ENCODE results near the gene DCLK1.

Gene DCLK1

GRCh38 chr13:35884211-35884760, 246.9 kb downstream of the DCLK1 start:
- Mint-ChIP-seq H3K36me3 (no peaks in the 10 kb centered on the region), H3K27ac (no peak overlapping the region), H3K4me3 (no peak overlapping the region), H3K27me3 (no peaks in the 10 kb centered on the region), H3K9me3 (no peaks in the 10 kb centered on the region), H3K4me1 (no peaks in the 10 kb centered on the region)

- no peak overlapping the region for H3K4me3 Mint-ChIP-seq
Observed at GRCh38 chr13:35882722-35883497, 248.3 kb downstream of the DCLK1 start.

GRCh38 chr13:35881360-35881759, 249.8 kb downstream of the DCLK1 start:
- Mint-ChIP-seq H3K9me3 (no peaks in the 10 kb centered on the region), H3K4me1 (no peaks in the 10 kb centered on the region), H3K36me3 (no peaks in the 10 kb centered on the region), H3K27me3 (no peaks in the 10 kb centered on the region), H3K4me3 (no peak overlapping the region), H3K27ac (no peak overlapping the region)

More at GRCh38 chr13:35882722-35883497, 248.3 kb downstream of the DCLK1 start:
- Mint-ChIP-seq H3K36me3 (no peaks in the 10 kb centered on the region), H3K4me1 (no peaks in the 10 kb centered on the region), H3K27me3 (no peaks in the 10 kb centered on the region), H3K27ac (no peak overlapping the region), H3K9me3 (no peaks in the 10 kb centered on the region)

- Mint-ChIP-seq H3K27me3 (peaks cover 2% of the 10 kb centered on the region), H3K36me3 (no peaks in the 10 kb centered on the region), H3K4me1 (no peaks in the 10 kb centered on the region), H3K4me3 (no peak overlapping the region), H3K27ac (no peak overlapping the region), H3K9me3 (peaks cover 8% of the 10 kb centered on the region)
Observed at GRCh38 chr13:35879111-35879510, 252.1 kb downstream of the DCLK1 start.

GRCh38 chr13:35876601-35877000, 254.6 kb downstream of the DCLK1 start:
- H3K36me3 Mint-ChIP-seq, result no peaks in the 10 kb centered on the region
- no peaks in the 10 kb centered on the region for H3K4me1 Mint-ChIP-seq
- H3K27ac Mint-ChIP-seq, result no peak overlapping the region
- peaks cover 4% of the 10 kb centered on the region for H3K27me3 Mint-ChIP-seq
- peaks cover 11% of the 10 kb centered on the region for H3K9me3 Mint-ChIP-seq
- H3K4me3 Mint-ChIP-seq, result no peak overlapping the region

- peaks cover 4% of the 10 kb centered on the region for H3K27me3 Mint-ChIP-seq
- peaks cover 11% of the 10 kb centered on the region for H3K9me3 Mint-ChIP-seq
- H3K4me3 Mint-ChIP-seq, result no peak overlapping the region
- H3K4me1 Mint-ChIP-seq, result no peaks in the 10 kb centered on the region
- H3K27ac Mint-ChIP-seq, result no peak overlapping the region
- H3K36me3 Mint-ChIP-seq, result no peaks in the 10 kb centered on the region
Observed at GRCh38 chr13:35874704-35875103, 256.5 kb downstream of the DCLK1 start.

- Mint-ChIP-seq H3K4me1 (no peaks in the 10 kb centered on the region), H3K27ac (no peak overlapping the region), H3K36me3 (no peaks in the 10 kb centered on the region), H3K9me3 (peaks cover 11% of the 10 kb centered on the region), H3K4me3 (no peak overlapping the region), H3K27me3 (peaks cover 4% of the 10 kb centered on the region)
Observed at GRCh38 chr13:35872369-35872768, 258.8 kb downstream of the DCLK1 start.

- H3K9me3 Mint-ChIP-seq, result peaks cover 11% of the 10 kb centered on the region
- no peak overlapping the region for H3K27ac Mint-ChIP-seq
- H3K27me3 Mint-ChIP-seq, result peaks cover 4% of the 10 kb centered on the region
- H3K4me1 Mint-ChIP-seq, result no peaks in the 10 kb centered on the region
- no peak overlapping the region for H3K4me3 Mint-ChIP-seq
- H3K36me3 Mint-ChIP-seq, result no peaks in the 10 kb centered on the region
Observed at GRCh38 chr13:35871561-35871960, 259.6 kb downstream of the DCLK1 start.

GRCh38 chr13:35866801-35867200, 264.4 kb downstream of the DCLK1 start:
- no peak overlapping the region for H3K4me3 Mint-ChIP-seq
- peaks cover 9% of the 10 kb centered on the region for H3K9me3 Mint-ChIP-seq
- H3K27me3 Mint-ChIP-seq, result no peaks in the 10 kb centered on the region
- no peaks in the 10 kb centered on the region for H3K36me3 Mint-ChIP-seq
- H3K27ac Mint-ChIP-seq, result no peak overlapping the region
- no peaks in the 10 kb centered on the region for H3K4me1 Mint-ChIP-seq

- Mint-ChIP-seq H3K27me3 (no peaks in the 10 kb centered on the region), H3K36me3 (no peaks in the 10 kb centered on the region), H3K9me3 (peaks cover 9% of the 10 kb centered on the region), H3K27ac (no peak overlapping the region), H3K4me3 (no peak overlapping the region), H3K4me1 (no peaks in the 10 kb centered on the region)
Observed at GRCh38 chr13:35865341-35866240, 265.6 kb downstream of the DCLK1 start.

GRCh38 chr13:35860661-35861060, 270.5 kb downstream of the DCLK1 start:
- Mint-ChIP-seq H3K4me1 (no peaks in the 10 kb centered on the region), H3K9me3 (peaks cover 15% of the 10 kb centered on the region), H3K36me3 (no peaks in the 10 kb centered on the region), H3K27me3 (peaks cover 17% of the 10 kb centered on the region), H3K4me3 (no peak overlapping the region), H3K27ac (no peak overlapping the region)

GRCh38 chr13:35859981-35860380, 271.2 kb downstream of the DCLK1 start:
- Mint-ChIP-seq H3K9me3 (peaks cover 15% of the 10 kb centered on the region), H3K27me3 (peaks cover 20% of the 10 kb centered on the region), H3K4me3 (no peak overlapping the region), H3K36me3 (no peaks in the 10 kb centered on the region), H3K27ac (no peak overlapping the region), H3K4me1 (no peaks in the 10 kb centered on the region)

- H3K27me3 Mint-ChIP-seq, result peaks cover 27% of the 10 kb centered on the region
- H3K9me3 Mint-ChIP-seq, result peaks cover 15% of the 10 kb centered on the region
- H3K27ac Mint-ChIP-seq, result no peak overlapping the region
- H3K4me1 Mint-ChIP-seq, result no peaks in the 10 kb centered on the region
- H3K36me3 Mint-ChIP-seq, result no peaks in the 10 kb centered on the region
- no peak overlapping the region for H3K4me3 Mint-ChIP-seq
Observed at GRCh38 chr13:35858665-35859064, 272.5 kb downstream of the DCLK1 start.

GRCh38 chr13:35857769-35858168, 273.4 kb downstream of the DCLK1 start:
- peaks cover 27% of the 10 kb centered on the region for H3K27me3 Mint-ChIP-seq
- H3K36me3 Mint-ChIP-seq, result no peaks in the 10 kb centered on the region
- H3K9me3 Mint-ChIP-seq, result peaks cover 15% of the 10 kb centered on the region
- no peak overlapping the region for H3K4me3 Mint-ChIP-seq
- H3K27ac Mint-ChIP-seq, result no peak overlapping the region
- no peaks in the 10 kb centered on the region for H3K4me1 Mint-ChIP-seq

- no peak overlapping the region for H3K4me3 Mint-ChIP-seq
- H3K27me3 Mint-ChIP-seq, result peaks cover 27% of the 10 kb centered on the region
- no peak overlapping the region for H3K27ac Mint-ChIP-seq
- peaks cover 6% of the 10 kb centered on the region for H3K9me3 Mint-ChIP-seq
- H3K4me1 Mint-ChIP-seq, result no peaks in the 10 kb centered on the region
- H3K36me3 Mint-ChIP-seq, result no peaks in the 10 kb centered on the region
Observed at GRCh38 chr13:35856721-35857364, 274.3 kb downstream of the DCLK1 start.
